OCI-LY1 (cell line): ENCODE data around the gene CD69.

Source experiments
- H2AFZ ChIP-seq: fragments of 200-600 bp; sonication (generic), shearing (Covaris generic); 2 replicates; pipeline ENCODE4 v1.6.0; 2014; ENCODE audit warnings: antibody characterized with exemption, mild to moderate bottlenecking, low read length
- H3F3A ChIP-seq: fragments of 200-600 bp; sonication (generic), shearing (Covaris generic); 2 replicates; pipeline ENCODE4 v1.6.0; 2014; ENCODE audit warnings: mild to moderate bottlenecking, antibody characterized with exemption, low read length, moderate library complexity; ENCODE audit not compliant: insufficient read depth
- H3K27ac ChIP-seq: fragments of 200-600 bp; sonication (generic); 2 replicates; pipeline ENCODE4 v1.5.1; 2014; ENCODE audit warnings: low read length, mixed run types, mild to moderate bottlenecking, low read depth; ENCODE audit not compliant: poor library complexity, severe bottlenecking
- H3K27me3 ChIP-seq: fragments of 200-600 bp; sonication (generic); 2 replicates; pipeline ENCODE4 v1.6.0; 2014; ENCODE audit warnings: antibody characterized with exemption, mild to moderate bottlenecking, low read length, moderate library complexity; ENCODE audit not compliant: insufficient read depth
- H3K36me3 ChIP-seq: fragments of 200-600 bp; sonication (generic); 2 replicates; pipeline ENCODE4 v1.6.1; 2014; ENCODE audit warnings: mild to moderate bottlenecking, antibody characterized with exemption, low read length, moderate library complexity, mixed read lengths; ENCODE audit not compliant: insufficient read depth
- H3K4me1 ChIP-seq: fragments of 200-600 bp; sonication (generic); 2 replicates; pipeline ENCODE4 v1.5.1; 2014; ENCODE audit warnings: mild to moderate bottlenecking, low read length, moderate library complexity; ENCODE audit not compliant: insufficient read depth, severe bottlenecking
- H3K4me2 ChIP-seq: fragments of 200-600 bp; sonication (generic), shearing (Covaris generic); 2 replicates; pipeline ENCODE4 v1.6.1; 2014; ENCODE audit warnings: low read length
- H3K4me3 ChIP-seq: fragments of 200-600 bp; sonication (generic); 2 replicates; pipeline ENCODE4 v1.5.1; 2014; ENCODE audit warnings: low read length, low read depth, mild to moderate bottlenecking, mixed read lengths; ENCODE audit not compliant: poor library complexity, severe bottlenecking
- H3K79me2 ChIP-seq: fragments of 200-600 bp; shearing (Covaris generic); 2 replicates; pipeline ENCODE4 v1.6.1; 2016; ENCODE audit warnings: mixed run types, low read length, mixed read lengths; ENCODE audit not compliant: insufficient read depth
- H3K9ac ChIP-seq: fragments of 200-600 bp; sonication (generic), shearing (Covaris generic); 2 replicates; pipeline ENCODE4 v1.6.1; 2014; ENCODE audit warnings: mild to moderate bottlenecking, low read length, mixed read lengths
- H3K9me2 ChIP-seq: fragments of 200-600 bp; sonication (generic), shearing (Covaris generic); 2 replicates; pipeline ENCODE4 v1.6.1; 2014; ENCODE audit warnings: low read depth, mild to moderate bottlenecking, low read length, mixed read lengths
- H3K9me3 ChIP-seq: fragments of 200-600 bp; shearing (Covaris generic); 2 replicates; pipeline ENCODE4 v1.6.1; 2014; ENCODE audit warnings: low read length, mixed read lengths
- H4K20me1 ChIP-seq: fragments of 200-600 bp; sonication (generic), shearing (Covaris generic); 2 replicates; pipeline ENCODE4 v1.6.0; 2016; ENCODE audit warnings: mild to moderate bottlenecking, low read length; ENCODE audit not compliant: insufficient read depth
- CTCF ChIP-seq: fragments of 200-600 bp; sonication (generic), shearing (Covaris generic); IDR thresholded peaks from 2 replicates; pipeline ENCODE4 v1.5.1; 2017; ENCODE audit warnings: mild to moderate bottlenecking, antibody characterized with exemption, low read length, moderate library complexity, mixed read lengths
- EZH2 ChIP-seq: fragments of 200-600 bp; sonication (generic), shearing (Covaris generic); IDR thresholded peaks from 2 replicates; pipeline ENCODE4 v1.8.0; 2017; ENCODE audit warnings: borderline replicate concordance, mixed run types, mild to moderate bottlenecking, antibody characterized with exemption, low read length, moderate library complexity, mixed read lengths

Gene CD69

GRCh38 chr12:9731797-9732196, 28.9 kb downstream of the CD69 start:
- H3K9me2 ChIP-seq, result no peaks in the 10 kb centered on the region
- H4K20me1 ChIP-seq, result no peaks in the 10 kb centered on the region
- H3K4me1 ChIP-seq, result peaks cover 65% of the 10 kb centered on the region
- peak overlapping the region; percentile 77 for H3K4me2 ChIP-seq
- H3K27ac ChIP-seq, result peak overlapping the region; percentile 92
- peak overlapping the region; percentile 85 for H3K9ac ChIP-seq
- H2AFZ ChIP-seq, result no peak overlapping the region
- H3K79me2 ChIP-seq, result peaks cover 55% of the 10 kb centered on the region
- H3K4me3 ChIP-seq, result peak overlapping the region; percentile 71
- 0 out of 2 replicates have a peak, but pooled peaks cover 4% of the 10 kb centered on the region for H3F3A ChIP-seq
- TF ChIP-seq CTCF (no peak), EZH2 (no peak)
- H3K36me3 ChIP-seq, result 0 out of 2 replicates have a peak, but pooled peaks cover 8% of the 10 kb centered on the region
- no peaks in the 10 kb centered on the region for H3K27me3 ChIP-seq
- no peaks in the 10 kb centered on the region for H3K9me3 ChIP-seq

GRCh38 chr12:9731393-9731792, 29.3 kb downstream of the CD69 start:
- Histone ChIP-seq H3K27me3 (no peaks in the 10 kb centered on the region), H3K4me3 (peak overlapping the region; percentile 71), H4K20me1 (no peaks in the 10 kb centered on the region), H3K9me3 (no peaks in the 10 kb centered on the region), H3K4me1 (peaks cover 61% of the 10 kb centered on the region), H3K4me2 (peak overlapping the region; percentile 77), H3K9me2 (no peaks in the 10 kb centered on the region), H3K27ac (peak overlapping the region; percentile 92), H3F3A (0 out of 2 replicates have a peak, but pooled peaks cover 4% of the 10 kb centered on the region), H3K9ac (peak overlapping the region; percentile 85), H3K36me3 (0 out of 2 replicates have a peak, but pooled peaks cover 8% of the 10 kb centered on the region), H2AFZ (no peak overlapping the region), H3K79me2 (peaks cover 58% of the 10 kb centered on the region)
- TF ChIP-seq EZH2 (no peak), CTCF (no peak)

- Histone ChIP-seq H3K9me2 (no peaks in the 10 kb centered on the region), H3K9me3 (no peaks in the 10 kb centered on the region), H3K4me1 (peaks cover 57% of the 10 kb centered on the region), H2AFZ (no peak overlapping the region), H3K36me3 (0 out of 2 replicates have a peak, but pooled peaks cover 8% of the 10 kb centered on the region), H3K27me3 (no peaks in the 10 kb centered on the region), H3K9ac (peak overlapping the region; percentile 85), H3K4me3 (peak overlapping the region; percentile 71), H3K79me2 (peaks cover 66% of the 10 kb centered on the region), H4K20me1 (no peaks in the 10 kb centered on the region), H3F3A (peaks cover 4% of the 10 kb centered on the region; the same call in 1 of the 2 replicates), H3K4me2 (peak overlapping the region; percentile 77), H3K27ac (peak overlapping the region; percentile 92)
- no peak for TF ChIP-seq EZH2
- no peak for TF ChIP-seq CTCF
Measured at GRCh38 chr12:9730591-9730990, 30.1 kb downstream of the CD69 start.
